VCaP (cell line): ENCODE results near the gene PWWP2B.

Source experiments
- H3K27ac ChIP-seq: fragments of 450-650 bp; 2 replicates; pipeline ENCODE4 v1.5.1; 2017
- CTCF ChIP-seq: fragments of 450-650 bp; conservative IDR thresholded peaks from 2 replicates; pipeline ENCODE4 v1.5.1; 2017; ENCODE audit warnings: mild to moderate bottlenecking, moderate library complexity

PWWP2B gene

DNA sequence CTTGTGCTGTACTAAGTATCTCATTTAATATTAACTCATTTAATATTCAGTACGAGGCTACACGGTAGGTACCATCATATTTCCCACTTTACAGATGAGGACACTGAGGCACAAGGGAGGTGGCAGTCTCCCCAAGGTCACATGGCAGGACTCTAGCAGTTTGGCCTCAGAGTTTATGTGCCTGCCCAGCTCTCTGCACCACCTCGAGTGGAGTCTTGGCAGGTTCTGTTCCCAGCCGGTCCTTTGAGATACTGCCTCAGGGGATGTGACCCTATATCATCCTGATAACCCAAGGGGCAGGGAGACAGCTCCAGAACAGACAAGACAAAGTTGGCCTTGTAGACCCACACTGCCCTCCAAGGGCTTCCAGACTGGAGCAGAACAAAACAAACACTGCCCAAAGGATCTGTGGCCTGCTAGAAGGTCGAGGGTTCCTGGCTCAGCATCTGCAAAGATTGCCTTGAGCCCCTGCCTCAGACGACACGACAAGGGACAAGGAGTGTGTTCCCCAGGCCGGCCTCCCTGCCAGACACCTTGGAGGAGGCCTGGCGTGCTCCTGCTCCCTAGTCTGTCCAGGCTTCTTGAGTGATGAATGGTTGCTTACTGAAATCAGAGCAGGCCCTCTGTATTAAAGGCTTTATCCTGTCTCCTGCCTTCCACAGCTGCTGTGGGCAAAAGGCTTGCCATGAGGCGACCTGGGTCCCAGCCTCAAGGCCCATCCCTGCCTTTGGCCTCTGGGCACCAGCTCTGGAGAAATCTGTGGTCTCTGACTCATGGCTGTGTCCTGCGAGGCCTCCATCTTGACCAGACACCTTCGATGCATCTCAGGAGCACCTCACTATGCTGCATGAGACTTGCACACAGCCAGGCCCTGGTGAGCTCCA is 3.9 kb upstream of the PWWP2B start:
- no peak for TF ChIP-seq CTCF
- H3K27ac ChIP-seq: no peak overlapping the region

GRCh38 chr10:132393695-132394181 is 3.3 kb upstream of the PWWP2B start:
- no peak for TF ChIP-seq CTCF
- H3K27ac ChIP-seq: no peak overlapping the region

GRCh38 chr10:132394201-132394811 is 2.7 kb upstream of the PWWP2B start:
- H3K27ac ChIP-seq: no peak overlapping the region
- no peak for TF ChIP-seq CTCF

DNA sequence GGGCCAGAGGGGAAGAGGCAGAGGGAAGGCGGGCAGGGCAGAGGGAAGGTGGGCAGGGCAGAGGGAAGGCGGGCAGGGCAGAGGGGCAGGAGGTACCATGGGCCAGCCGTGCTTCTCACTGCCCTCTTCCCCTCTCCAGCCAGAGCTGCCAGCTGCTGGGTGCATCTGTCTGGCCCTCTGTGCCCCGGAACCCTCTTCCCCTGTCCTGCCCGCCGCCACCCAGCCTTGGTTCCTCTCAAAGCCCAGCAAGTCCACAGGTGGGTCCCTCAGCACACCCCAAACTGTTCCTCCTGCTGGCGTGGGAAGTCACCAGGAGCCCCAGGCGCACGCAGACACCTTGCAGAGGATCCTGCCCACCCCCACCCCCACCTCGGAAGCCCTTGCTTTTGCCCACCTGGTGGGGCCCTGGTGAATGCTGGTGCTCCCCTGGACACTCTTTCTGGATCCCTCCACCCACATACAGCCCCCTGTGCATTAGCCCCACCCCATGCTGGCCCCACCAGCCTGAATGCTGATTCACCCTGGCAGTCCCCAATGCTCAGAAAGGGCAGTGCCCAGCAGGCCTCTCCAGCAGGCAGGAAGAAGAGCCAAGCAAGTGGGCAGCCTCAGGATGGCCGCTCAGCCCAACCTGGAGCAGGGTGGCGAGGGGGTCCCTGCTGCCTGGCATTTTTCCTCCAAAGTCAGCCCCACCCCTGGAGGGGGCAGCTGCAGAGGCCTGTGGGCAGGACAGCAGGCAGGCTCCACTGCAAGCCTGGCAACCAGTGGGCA is 1.9 kb upstream of the PWWP2B start:
- peak overlapping the region; percentile 91 for H3K27ac ChIP-seq
- no peak for TF ChIP-seq CTCF

- TF ChIP-seq CTCF: no peak
Measured at GRCh38 chr10:132395704-132396493, 1.1 kb upstream of the PWWP2B start.

GRCh38 chr10:132396494-132397035 is 435 bp upstream of the PWWP2B start:
- TF ChIP-seq CTCF: peak; percentile 54
- peak overlapping the region; percentile 91 for H3K27ac ChIP-seq

More at GRCh38 chr10:132395704-132396493, 1.1 kb upstream of the PWWP2B start:
- peak overlapping the region; percentile 91 for H3K27ac ChIP-seq
